HUES64 (cell line): ENCODE data around the gene TRAPPC2L.

Source experiments
- H3K27ac ChIP-seq: 2 replicates; pipeline ENCODE4 v1.7.0; 2013; ENCODE audit warnings: low read depth, low read length, inconsistent platforms
- H3K27me3 ChIP-seq: 2 replicates; pipeline ENCODE4 v1.6.1; 2013; ENCODE audit warnings: mild to moderate bottlenecking, low read length; ENCODE audit not compliant: insufficient read depth
- H3K36me3 ChIP-seq: 2 replicates; pipeline ENCODE4 v1.6.1; 2013; ENCODE audit warnings: mild to moderate bottlenecking, low read length; ENCODE audit not compliant: insufficient read depth
- H3K4me1 ChIP-seq: 2 replicates; pipeline ENCODE4 v1.6.1; 2013; ENCODE audit warnings: mild to moderate bottlenecking, low read length, moderate library complexity; ENCODE audit not compliant: insufficient read depth
- H3K4me3 ChIP-seq: 2 replicates; pipeline ENCODE4 v1.5.1; 2013; ENCODE audit warnings: mild to moderate bottlenecking, low read length, moderate library complexity
- H3K9ac ChIP-seq: 2 replicates; pipeline ENCODE4 v1.6.1; 2013; ENCODE audit warnings: mild to moderate bottlenecking, low read depth, low read length
- H3K9me3 ChIP-seq: 2 replicates; pipeline ENCODE4 v1.6.1; 2013; ENCODE audit warnings: low read depth, low read length; ENCODE audit not compliant: insufficient read depth
- WGBS: fragments of 150-250, 120-280 bp; methylation state at CpG from one replicate; pipeline ENCODE4 v1.1.7; 2013; ENCODE audit warnings: missing lambda C conversion rate; 5-methylcytosine and 5-hydroxymethylcytosine counted together

TRAPPC2L gene

DNA sequence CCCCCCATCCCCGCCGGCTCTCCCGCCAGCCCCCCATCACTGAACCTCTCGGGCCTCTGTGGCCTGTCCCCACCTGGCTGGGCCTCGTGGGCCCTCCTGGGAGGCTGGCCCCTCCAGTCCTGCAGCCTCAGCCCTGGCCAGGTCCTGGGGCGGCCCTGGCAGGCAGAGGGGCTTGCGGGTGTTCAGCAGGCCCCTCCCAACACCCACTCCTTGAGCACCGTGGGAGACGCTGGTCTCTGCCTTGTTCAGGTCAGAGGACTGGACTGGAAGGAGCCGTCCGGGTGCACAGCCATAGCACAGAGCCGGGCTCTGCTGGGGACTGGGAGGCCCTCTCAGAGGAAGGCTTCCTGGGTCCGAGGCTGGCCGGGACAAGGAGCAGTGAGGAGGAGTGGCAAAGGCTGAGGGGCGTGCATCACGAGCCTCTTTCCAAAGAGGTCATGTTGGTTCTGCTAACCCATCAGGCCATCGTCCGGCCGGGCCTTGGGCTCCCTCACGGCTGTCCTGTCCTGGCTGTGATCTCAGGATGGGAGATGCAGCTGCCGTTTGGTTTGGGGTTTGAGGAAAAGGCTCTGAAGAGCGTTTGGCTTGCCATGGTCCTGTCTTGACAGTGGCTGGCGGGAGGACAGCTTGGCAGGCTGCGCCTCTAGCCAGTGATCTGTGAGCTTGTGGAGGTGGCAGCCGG lies 15.9 kb downstream of the TRAPPC2L start:
- Histone ChIP-seq H3K9ac (no peak overlapping the region), H3K4me1 (no peaks in the 10 kb centered on the region), H3K27me3 (no peaks in the 10 kb centered on the region), H3K36me3 (no peaks in the 10 kb centered on the region), H3K9me3 (no peaks in the 10 kb centered on the region), H3K27ac (no peak overlapping the region), H3K4me3 (no peak overlapping the region)
- WGBS: 90% methylated on average over 25 of the region's 25 CpGs

DNA sequence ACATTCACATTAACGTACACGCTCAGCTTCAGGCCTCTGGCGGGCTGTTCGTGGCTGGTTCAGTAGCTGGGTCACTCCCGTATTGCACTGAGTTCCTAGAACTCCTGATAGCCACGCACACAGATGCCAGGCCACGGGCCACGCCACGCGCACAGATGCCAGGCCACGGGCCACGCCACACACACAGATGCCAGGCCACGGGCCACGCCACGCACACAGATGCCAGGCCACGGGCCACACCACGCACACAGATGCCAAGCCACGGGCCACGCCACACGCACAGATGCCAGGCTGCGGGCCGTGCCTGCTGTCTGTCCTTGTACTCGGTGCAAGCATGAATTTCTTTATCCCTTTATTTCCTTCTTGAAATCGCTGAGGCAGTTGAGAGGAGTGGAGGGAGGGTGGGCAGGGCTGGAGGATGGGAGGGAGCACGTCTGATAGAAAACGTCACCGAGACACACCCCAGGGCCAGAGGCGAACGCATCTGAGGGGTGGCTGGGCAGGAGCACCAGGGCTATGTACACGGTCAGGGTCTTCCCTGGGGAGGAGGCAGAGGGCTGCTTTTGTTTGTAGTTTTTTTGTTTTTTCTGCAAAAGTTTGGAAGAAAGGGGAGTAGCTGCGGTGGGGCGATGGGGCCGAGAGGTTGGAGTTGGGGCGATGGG lies 18.1 kb downstream of the TRAPPC2L start:
- H3K27me3 ChIP-seq: no peaks in the 10 kb centered on the region
- H3K9ac ChIP-seq: no peak overlapping the region
- H3K9me3 ChIP-seq: no peaks in the 10 kb centered on the region
- H3K36me3 ChIP-seq: no peaks in the 10 kb centered on the region
- no peak overlapping the region for H3K4me3 ChIP-seq
- 94% methylated on average over 33 of the region's 34 CpGs for WGBS
- no peak overlapping the region for H3K27ac ChIP-seq
- no peaks in the 10 kb centered on the region for H3K4me1 ChIP-seq

DNA sequence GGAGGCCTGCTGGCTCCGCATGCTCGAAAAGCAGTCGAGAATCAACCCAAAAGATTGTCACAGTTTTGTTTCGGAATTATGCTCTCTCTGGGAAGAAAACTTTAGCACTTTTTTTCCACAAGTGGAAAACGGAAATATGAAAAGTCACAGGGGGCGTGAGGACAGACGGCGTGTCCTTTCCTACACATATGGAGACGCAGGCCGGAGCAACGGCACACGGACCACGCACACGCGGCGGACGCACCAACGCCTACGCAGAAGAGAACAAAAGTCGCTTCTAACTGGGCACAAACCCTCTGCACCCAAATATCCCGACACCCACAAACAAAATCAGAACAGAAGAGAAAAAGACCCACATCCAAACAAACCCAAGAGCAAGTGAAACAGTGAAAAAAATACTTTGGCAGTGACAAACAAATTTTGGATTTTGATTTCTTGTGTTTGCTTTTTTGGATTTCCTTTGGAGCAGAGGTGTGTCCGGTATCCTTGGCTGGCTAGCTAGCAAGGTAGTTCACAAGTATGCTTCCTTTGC lies 18.8 kb downstream of the TRAPPC2L start:
- Histone ChIP-seq H3K27me3 (no peaks in the 10 kb centered on the region), H3K9me3 (no peaks in the 10 kb centered on the region), H3K4me1 (no peaks in the 10 kb centered on the region), H3K4me3 (no peak overlapping the region), H3K9ac (no peak overlapping the region), H3K36me3 (no peaks in the 10 kb centered on the region), H3K27ac (no peak overlapping the region)
- 96% methylated on average over 22 of the region's 22 CpGs for WGBS

DNA sequence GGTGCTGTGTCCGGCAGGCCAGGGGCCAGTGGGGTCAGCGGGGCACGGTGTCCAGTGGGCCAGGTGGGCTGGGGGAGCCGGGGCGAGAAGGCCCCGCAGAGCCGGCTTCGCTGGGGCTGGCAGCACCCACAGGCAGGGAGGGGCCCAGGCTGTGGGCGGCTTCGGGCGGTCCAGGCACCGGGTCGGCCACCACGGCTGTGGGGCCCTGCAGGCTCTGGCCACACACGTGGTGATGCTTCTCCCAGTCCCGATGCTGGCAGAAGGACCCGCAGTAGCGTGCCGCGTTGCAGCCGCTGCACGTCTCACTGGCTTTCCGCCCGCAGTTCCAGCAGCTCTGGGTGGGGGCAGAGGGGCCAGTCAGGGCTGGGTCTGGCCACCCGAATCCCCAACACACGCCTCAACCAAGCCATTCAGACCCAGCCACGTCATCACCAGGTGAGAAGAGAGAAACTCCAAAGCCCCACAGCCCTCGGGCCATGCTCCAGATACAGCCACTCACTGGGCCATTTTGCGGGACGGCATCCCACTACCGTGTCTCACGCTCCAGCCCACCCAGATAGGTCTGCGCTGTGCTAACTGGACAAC lies 20.1 kb downstream of the TRAPPC2L start:
- Histone ChIP-seq H3K4me3 (no peak overlapping the region), H3K27me3 (no peaks in the 10 kb centered on the region), H3K9me3 (no peaks in the 10 kb centered on the region), H3K4me1 (no peaks in the 10 kb centered on the region), H3K27ac (no peak overlapping the region), H3K9ac (no peak overlapping the region), H3K36me3 (no peaks in the 10 kb centered on the region)
- WGBS: 94% methylated on average over 33 of the region's 33 CpGs

DNA sequence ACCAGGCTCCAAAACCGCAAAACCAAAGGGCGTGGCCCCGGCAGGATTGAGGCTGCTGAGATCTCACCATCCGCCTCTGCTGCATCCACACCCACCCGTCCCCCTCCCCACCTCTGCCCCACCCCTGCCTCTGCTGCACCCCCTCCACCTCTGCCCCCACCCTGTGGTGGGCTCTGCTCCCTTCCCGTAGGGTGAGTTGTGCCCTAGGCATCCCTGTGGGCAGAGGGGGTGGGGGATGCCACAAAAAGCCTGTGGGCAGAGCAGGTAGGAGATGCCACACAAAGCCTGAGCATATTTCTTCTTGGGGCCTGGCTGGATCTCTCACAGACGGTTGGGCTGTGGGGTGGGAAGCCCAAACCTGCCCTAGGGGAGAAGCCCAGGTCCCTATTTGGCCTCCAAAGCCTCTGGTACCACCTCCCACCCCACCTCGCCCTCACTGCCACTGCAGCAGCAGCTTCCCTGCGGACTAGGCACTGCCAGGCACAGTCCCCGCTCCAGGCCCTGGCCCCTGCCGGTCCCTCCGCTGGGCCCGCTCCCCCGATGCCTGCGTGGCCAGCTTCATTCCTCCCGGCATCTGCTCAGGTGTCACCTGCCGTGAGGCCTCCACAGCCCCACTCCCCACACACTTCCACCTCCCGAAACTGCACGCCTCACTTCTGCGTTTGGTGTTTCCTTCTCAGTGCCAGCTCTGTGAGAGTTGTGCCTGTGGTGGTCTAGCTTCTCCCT lies 20.8 kb downstream of the TRAPPC2L start:
- H3K27ac ChIP-seq: no peak overlapping the region
- 92% methylated on average over 20 of the region's 20 CpGs for WGBS
- no peaks in the 10 kb centered on the region for H3K4me1 ChIP-seq
- no peaks in the 10 kb centered on the region for H3K27me3 ChIP-seq
- H3K9me3 ChIP-seq: no peaks in the 10 kb centered on the region
- H3K36me3 ChIP-seq: no peaks in the 10 kb centered on the region
- H3K4me3 ChIP-seq: no peak overlapping the region
- H3K9ac ChIP-seq: no peak overlapping the region

DNA sequence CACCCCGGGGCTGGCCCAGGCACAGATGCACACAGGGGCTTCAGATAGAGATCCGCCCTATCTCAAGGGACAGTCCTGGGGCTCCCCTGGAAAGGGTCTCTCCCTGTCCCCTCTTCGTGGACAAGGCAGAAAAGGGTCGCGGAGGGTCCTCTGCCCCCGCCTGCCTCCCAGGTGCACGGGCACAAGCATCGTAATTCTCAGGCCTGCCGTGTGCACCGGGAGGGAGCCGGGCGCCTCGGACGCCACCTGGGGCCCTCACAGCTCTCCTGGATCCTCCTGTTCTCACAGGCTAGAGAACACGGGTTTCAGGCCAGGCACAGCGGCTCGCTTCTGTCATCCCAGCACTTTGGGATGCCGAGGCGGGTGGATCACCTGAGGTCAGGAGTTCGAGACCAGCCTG lies 21.4 kb downstream of the TRAPPC2L start:
- H3K4me1 ChIP-seq: no peaks in the 10 kb centered on the region
- no peaks in the 10 kb centered on the region for H3K27me3 ChIP-seq
- no peak overlapping the region for H3K9ac ChIP-seq
- 94% methylated on average over 20 of the region's 20 CpGs for WGBS
- H3K36me3 ChIP-seq: no peaks in the 10 kb centered on the region
- no peaks in the 10 kb centered on the region for H3K9me3 ChIP-seq
- no peak overlapping the region for H3K4me3 ChIP-seq
- H3K27ac ChIP-seq: no peak overlapping the region

DNA sequence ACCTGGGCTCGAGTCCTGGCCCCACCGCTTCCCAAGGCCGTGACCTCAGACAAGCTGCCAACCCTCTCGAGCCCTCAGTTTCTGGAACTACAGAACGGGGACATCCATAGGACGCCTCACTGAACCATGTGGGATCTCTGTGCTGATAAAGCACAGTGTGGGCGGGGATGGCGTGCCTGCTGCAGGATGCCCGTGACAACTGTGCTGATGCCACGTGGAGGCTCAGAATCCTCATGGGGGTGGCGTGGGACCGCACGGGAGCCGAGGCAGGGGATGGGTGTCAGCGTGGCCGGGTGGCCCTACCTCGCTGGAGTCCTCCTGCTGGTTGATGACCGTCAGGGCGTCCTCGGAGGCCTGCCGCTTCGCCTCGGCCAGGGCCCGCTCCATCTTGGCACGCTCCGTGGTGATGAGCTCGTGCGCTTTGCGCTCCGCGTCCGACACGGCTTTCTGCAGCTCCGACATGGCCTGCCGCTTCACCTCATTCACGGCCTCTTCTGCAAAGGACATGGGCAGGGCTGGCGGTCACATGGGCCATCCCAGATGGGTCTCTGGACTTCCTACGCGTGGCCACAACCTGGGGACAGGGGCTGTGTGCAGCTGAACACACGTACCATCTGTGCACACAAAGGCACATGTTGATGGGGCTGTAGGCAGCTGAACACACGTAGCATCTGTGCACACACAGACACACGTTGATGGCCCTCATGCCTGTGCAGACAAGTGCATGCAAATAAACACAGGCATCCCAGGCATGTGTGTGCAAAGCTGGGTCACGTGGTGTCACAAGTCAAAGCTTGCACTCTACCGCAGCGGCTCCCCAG lies 22.2 kb downstream of the TRAPPC2L start:
- no peak overlapping the region for H3K27ac ChIP-seq
- no peaks in the 10 kb centered on the region for H3K4me1 ChIP-seq
- no peaks in the 10 kb centered on the region for H3K27me3 ChIP-seq
- no peak overlapping the region for H3K4me3 ChIP-seq
- H3K36me3 ChIP-seq: no peaks in the 10 kb centered on the region
- 94% methylated on average over 45 of the region's 45 CpGs for WGBS
- no peaks in the 10 kb centered on the region for H3K9me3 ChIP-seq
- no peak overlapping the region for H3K9ac ChIP-seq

DNA sequence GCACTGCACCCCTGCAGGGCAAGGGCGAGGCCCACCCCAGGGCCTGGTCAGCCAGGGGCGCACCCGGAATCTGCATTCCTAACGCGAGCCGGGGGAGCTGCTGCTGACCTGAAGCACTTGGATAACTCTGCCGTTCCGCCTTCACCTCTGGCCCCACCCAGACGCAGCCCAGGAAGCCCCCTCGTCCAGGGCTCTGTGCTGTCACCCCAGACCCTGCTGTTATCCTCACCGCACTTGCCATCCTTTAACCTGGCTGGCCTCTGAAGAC lies 22.8 kb downstream of the TRAPPC2L start:
- WGBS: 92% methylated on average over 11 of the region's 11 CpGs
- H3K27me3 ChIP-seq: no peaks in the 10 kb centered on the region
- no peak overlapping the region for H3K9ac ChIP-seq
- H3K27ac ChIP-seq: no peak overlapping the region
- no peaks in the 10 kb centered on the region for H3K4me1 ChIP-seq
- H3K9me3 ChIP-seq: no peaks in the 10 kb centered on the region
- H3K4me3 ChIP-seq: no peak overlapping the region
- no peaks in the 10 kb centered on the region for H3K36me3 ChIP-seq

DNA sequence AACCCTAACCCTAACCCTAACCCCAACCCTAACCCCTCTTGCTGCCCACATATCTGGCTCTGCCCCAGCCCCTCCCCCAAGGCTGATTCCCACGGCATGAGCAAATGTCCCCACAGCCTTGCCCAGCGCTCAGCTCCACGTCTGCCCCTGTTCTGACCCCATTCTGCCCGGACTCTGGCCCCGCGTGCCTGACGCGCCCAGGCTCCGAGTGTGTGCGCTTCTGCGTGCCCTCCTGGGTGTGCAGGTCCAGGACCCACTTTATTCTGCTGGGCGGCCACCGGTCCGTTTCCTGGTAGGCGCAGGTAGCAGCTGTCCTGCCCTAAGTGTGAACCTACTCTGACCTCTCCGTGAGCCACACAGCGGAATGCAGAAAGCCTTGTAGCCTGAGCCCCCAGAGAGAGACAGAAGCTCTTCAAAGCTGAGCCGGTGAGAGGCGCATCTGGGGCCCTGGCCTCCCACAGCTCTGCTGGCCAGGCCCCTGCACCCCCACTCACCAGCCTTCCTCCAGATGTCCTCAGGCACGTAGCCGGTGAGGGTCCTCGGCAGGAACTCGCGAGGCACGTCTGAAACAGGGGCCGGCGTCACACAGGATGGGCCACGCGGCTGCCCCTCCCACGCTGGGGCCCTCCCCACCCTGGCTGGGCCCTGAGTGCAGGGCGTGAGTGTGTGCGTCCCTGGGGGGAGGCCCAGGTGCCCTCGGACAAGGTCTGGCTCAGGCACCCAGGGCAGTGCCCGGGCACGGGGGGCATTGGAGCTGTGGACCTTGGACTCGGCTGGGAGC lies 23.5 kb downstream of the TRAPPC2L start:
- H3K9me3 ChIP-seq: no peaks in the 10 kb centered on the region
- H3K4me1 ChIP-seq: no peaks in the 10 kb centered on the region
- no peak overlapping the region for H3K27ac ChIP-seq
- no peak overlapping the region for H3K4me3 ChIP-seq
- H3K36me3 ChIP-seq: no peaks in the 10 kb centered on the region
- H3K9ac ChIP-seq: no peak overlapping the region
- no peaks in the 10 kb centered on the region for H3K27me3 ChIP-seq
- WGBS: 91% methylated on average over 36 of the region's 36 CpGs

DNA sequence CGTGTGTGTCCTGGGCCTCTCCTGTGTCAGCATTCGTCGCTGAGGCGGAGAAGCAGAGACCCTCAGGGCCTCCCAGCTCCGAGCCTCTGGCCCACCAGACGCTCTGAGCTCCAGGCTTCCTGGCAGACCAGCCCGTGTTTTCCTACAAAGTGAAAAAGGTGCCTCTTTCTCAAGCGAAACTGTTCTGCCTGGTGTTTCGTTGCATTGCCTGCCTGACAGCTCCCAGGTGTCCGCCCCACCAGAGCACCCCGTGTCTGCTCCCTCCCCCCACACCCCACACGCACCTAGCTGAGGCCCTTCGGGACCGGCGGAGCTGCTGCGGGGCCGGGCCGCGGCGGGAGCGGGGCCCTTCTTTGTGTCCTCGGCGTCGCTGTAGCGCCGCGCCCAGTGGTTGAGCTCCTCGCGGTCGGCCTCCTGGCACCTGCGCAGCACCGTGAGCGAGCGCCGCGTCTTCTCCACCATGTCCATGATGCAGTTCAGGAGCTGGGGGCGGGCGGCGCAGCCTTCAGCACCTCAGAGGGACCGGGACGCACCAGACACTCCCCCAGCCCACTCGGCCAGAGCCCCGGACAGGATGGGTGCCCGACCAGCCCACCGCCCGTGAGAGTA lies 24.2 kb downstream of the TRAPPC2L start:
- H3K36me3 ChIP-seq: no peaks in the 10 kb centered on the region
- H3K27ac ChIP-seq: no peak overlapping the region
- no peaks in the 10 kb centered on the region for H3K9me3 ChIP-seq
- no peaks in the 10 kb centered on the region for H3K27me3 ChIP-seq
- H3K9ac ChIP-seq: no peak overlapping the region; the same call in 1 of the 2 replicates
- no peak overlapping the region for H3K4me3 ChIP-seq
- WGBS: 91% methylated on average over 46 of the region's 46 CpGs
- H3K4me1 ChIP-seq: no peaks in the 10 kb centered on the region
